GM23248 (cell line): Measurements from ENCODE around the gene FAM118A. TPM values are rescaled to one million over a fixed set of nuclear protein-coding genes. Genes with fewer than 3 reads are reported as not detected.

Experiments
- DNase-seq: peaks from one replicate; pipeline ENCODE4 v3.0.0-alpha.2; 2015
- H2AFZ ChIP-seq: fragments of 200-600 bp; sonication (generic); 2 replicates; pipeline ENCODE4 v1.6.1; 2016; ENCODE audit warnings: antibody characterized with exemption
- H3F3A ChIP-seq: fragments of 200-600 bp; sonication (generic); 2 replicates; pipeline ENCODE4 v1.6.1; 2016; ENCODE audit warnings: mild to moderate bottlenecking, antibody characterized with exemption, mixed run types; ENCODE audit not compliant: insufficient read depth
- H3K27ac ChIP-seq: fragments of 200-600 bp; sonication (generic); 2 replicates; pipeline ENCODE4 v1.5.1; 2016; ENCODE audit warnings: mild to moderate bottlenecking
- H3K27me3 ChIP-seq: fragments of 200-600 bp; sonication (generic); replicated peaks from 2 replicates; pipeline ENCODE4 v1.6.1; 2016; ENCODE audit warnings: mild to moderate bottlenecking; ENCODE audit not compliant: insufficient read depth
- H3K36me3 ChIP-seq: fragments of 200-600 bp; sonication (generic); 2 replicates; pipeline ENCODE4 v1.6.1; 2016; ENCODE audit warnings: low read depth, mild to moderate bottlenecking
- H3K4me1 ChIP-seq: fragments of 200-600 bp; sonication (generic); 2 replicates; pipeline ENCODE4 v1.6.1; 2016; ENCODE audit warnings: mild to moderate bottlenecking; ENCODE audit not compliant: insufficient read depth
- H3K4me2 ChIP-seq: fragments of 200-600 bp; sonication (generic); one replicate; pipeline ENCODE4 v1.6.1; 2016; ENCODE audit warnings: mild to moderate bottlenecking; ENCODE audit not compliant: unreplicated experiment
- H3K4me3 ChIP-seq: fragments of 200-600 bp; sonication (generic); 2 replicates; pipeline ENCODE4 v1.5.1; 2016; ENCODE audit warnings: mild to moderate bottlenecking
- H3K79me2 ChIP-seq: fragments of 200-600 bp; sonication (generic); 2 replicates; pipeline ENCODE4 v1.6.1; 2016; ENCODE audit warnings: mild to moderate bottlenecking; ENCODE audit not compliant: insufficient read depth
- H3K9ac ChIP-seq: fragments of 200-600 bp; sonication (generic); 2 replicates; pipeline ENCODE4 v1.6.1; 2016; ENCODE audit warnings: mild to moderate bottlenecking
- H3K9me2 ChIP-seq: fragments of 200-600 bp; sonication (generic); 2 replicates; pipeline ENCODE4 v1.6.1; 2016; ENCODE audit warnings: mixed run types, mild to moderate bottlenecking, moderate library complexity; ENCODE audit not compliant: insufficient read depth
- H3K9me3 ChIP-seq: fragments of 200-600 bp; sonication (generic); one replicate; pipeline ENCODE4 v1.6.1; 2017; ENCODE audit warnings: low read depth
- H4K20me1 ChIP-seq: fragments of 200-600 bp; sonication (generic); 2 replicates; pipeline ENCODE4 v1.6.0; 2016; ENCODE audit not compliant: insufficient read depth
- EZH2 ChIP-seq: fragments of 200-600 bp; sonication (generic); IDR thresholded peaks from 2 replicates; pipeline ENCODE4 v1.6.1; 2018; ENCODE audit warnings: antibody characterized with exemption, mild to moderate bottlenecking; ENCODE audit not compliant: insufficient read depth, poor library complexity, severe bottlenecking
- EZH2phosphoT487 ChIP-seq: fragments of 200-600 bp; sonication (generic); IDR thresholded peaks from 2 replicates; pipeline ENCODE4 v1.6.1; 2018; ENCODE audit warnings: antibody characterized with exemption, moderate library complexity, mild to moderate bottlenecking, low read depth; ENCODE audit not compliant: insufficient read depth
- whole genome bisulfite sequencing, 2 experiments: methylation state at CpG; one replicate each; pipeline ENCODE4 v1.1.6; 2015 to 2017; ENCODE audit warnings: low lambda C conversion rate in 2 of 2, low coverage in 1 of 2; ENCODE audit errors: missing lambda C conversion rate in 2 of 2; 5-methylcytosine and 5-hydroxymethylcytosine counted together
- in situ Hi-C: fragments of 300-500 bp; cut with MboI; formaldehyde crosslinking; loops from 2 replicates; pipeline ENCODE4 v1.15.0; 2020
- polyA plus RNA-seq: library from polyadenylated mRNA; unstranded; fragments of >200 nt; fragmentation: Nextera tagmentation; extraction: Ambion mirVana; gene quantifications from 2 replicates; pipeline ENCODE4 v1.2.1, GENCODE V29; 2016
- total RNA-seq: library from RNA; depleted of rRNA; stranded (reverse); fragments of >200 nt; shearing (Covaris generic); gene quantifications from 2 replicates; pipeline ENCODE4 v1.2.3, GENCODE V29; 2014

The FAM118A gene
- total and polyA plus RNA-seq, 2 experiments from 2014 or later: 8.5 to 11.1 TPM

- TF ChIP-seq EZH2 (no peak), EZH2phosphoT487 (no peak)
- Histone ChIP-seq H3K27ac (no peak overlapping the region), H3K27me3 (peaks cover 25% of the 10 kb centered on the region), H4K20me1 (no peaks in the 10 kb centered on the region), H3K4me3 (no peak overlapping the region), H3K36me3 (no peaks in the 10 kb centered on the region), H3K79me2 (no peaks in the 10 kb centered on the region), H3K9ac (no peak overlapping the region), H3K4me1 (peaks cover 5% of the 10 kb centered on the region), H3F3A (no peaks in the 10 kb centered on the region), H3K4me2 (no peak overlapping the region), H3K9me2 (no peaks in the 10 kb centered on the region), H2AFZ (no peak overlapping the region), H3K9me3 (no peaks in the 10 kb centered on the region)
- 87 to 92% methylated on average over 3 of the region's 3 CpGs for WGBS, 2 experiments
- in situ Hi-C loops: loop anchor here (10.0 kb wide), 1 partner anchor 144 kb away; no protein-coding TSS in a partner anchor
- no peak for DNase-seq
These were observed 29.1 kb upstream of the FAM118A start for GRCh38 chr22:45280587-45280980.

GRCh38 chr22:45281010-45281409, 28.7 kb upstream of the FAM118A start:
- Histone ChIP-seq H3K27me3 (peaks cover 30% of the 10 kb centered on the region), H3F3A (no peaks in the 10 kb centered on the region), H3K27ac (no peak overlapping the region), H3K9me3 (no peaks in the 10 kb centered on the region), H3K4me2 (no peak overlapping the region), H3K9ac (no peak overlapping the region), H3K4me3 (no peak overlapping the region), H3K36me3 (no peaks in the 10 kb centered on the region), H3K9me2 (no peaks in the 10 kb centered on the region), H2AFZ (no peak overlapping the region), H3K79me2 (no peaks in the 10 kb centered on the region), H4K20me1 (no peaks in the 10 kb centered on the region), H3K4me1 (peaks cover 5% of the 10 kb centered on the region)
- 30 to 34% methylated on average over 3 of the region's 3 CpGs for WGBS, 2 experiments
- DNase-seq: no peak
- TF ChIP-seq EZH2phosphoT487: no peak
- TF ChIP-seq EZH2: no peak
- in situ Hi-C loops: loop anchor here (10.0 kb wide), 1 partner anchor 144 kb away; no protein-coding TSS in a partner anchor

GRCh38 chr22:45284705-45285262, 24.9 kb upstream of the FAM118A start, which contains the start of gene UPK3A:
Gene UPK3A (plus strand): TSS chr22:45284949. CDS start chr22:45285014, 65 bp downstream.
- 13 to 14% methylated on average over 45 of the region's 46 CpGs for WGBS, 2 experiments
- peak; percentile 28 for DNase-seq
- H2AFZ ChIP-seq: no peak within 1 kb of the TSS
- in situ Hi-C loops: loop anchor here (10.0 kb wide), 1 partner anchor 140 kb away; no protein-coding TSS in a partner anchor
- H3K4me3 ChIP-seq: no peak within 1 kb of the TSS
- no peak within 1 kb of the TSS for H3K9ac ChIP-seq
- no peaks in the 10 kb centered on the region for H4K20me1 ChIP-seq
- peaks cover 39% of the 10 kb centered on the region for H3K27me3 ChIP-seq
- peaks cover 5% of the 10 kb centered on the region for H3K4me1 ChIP-seq
- no peaks in the 10 kb centered on the region for H3K36me3 ChIP-seq
- no peaks in the 10 kb centered on the region for H3K79me2 ChIP-seq
- no peaks in the 10 kb centered on the region for H3K9me3 ChIP-seq
- no peak within 1 kb of the TSS for H3K27ac ChIP-seq
- TF ChIP-seq EZH2phosphoT487 (no peak), EZH2 (no peak)
- peak within 1 kb of the TSS; percentile 17 for H3K4me2 ChIP-seq
- H3F3A ChIP-seq: no peaks in the 10 kb centered on the region
- H3K9me2 ChIP-seq: no peaks in the 10 kb centered on the region

DNA sequence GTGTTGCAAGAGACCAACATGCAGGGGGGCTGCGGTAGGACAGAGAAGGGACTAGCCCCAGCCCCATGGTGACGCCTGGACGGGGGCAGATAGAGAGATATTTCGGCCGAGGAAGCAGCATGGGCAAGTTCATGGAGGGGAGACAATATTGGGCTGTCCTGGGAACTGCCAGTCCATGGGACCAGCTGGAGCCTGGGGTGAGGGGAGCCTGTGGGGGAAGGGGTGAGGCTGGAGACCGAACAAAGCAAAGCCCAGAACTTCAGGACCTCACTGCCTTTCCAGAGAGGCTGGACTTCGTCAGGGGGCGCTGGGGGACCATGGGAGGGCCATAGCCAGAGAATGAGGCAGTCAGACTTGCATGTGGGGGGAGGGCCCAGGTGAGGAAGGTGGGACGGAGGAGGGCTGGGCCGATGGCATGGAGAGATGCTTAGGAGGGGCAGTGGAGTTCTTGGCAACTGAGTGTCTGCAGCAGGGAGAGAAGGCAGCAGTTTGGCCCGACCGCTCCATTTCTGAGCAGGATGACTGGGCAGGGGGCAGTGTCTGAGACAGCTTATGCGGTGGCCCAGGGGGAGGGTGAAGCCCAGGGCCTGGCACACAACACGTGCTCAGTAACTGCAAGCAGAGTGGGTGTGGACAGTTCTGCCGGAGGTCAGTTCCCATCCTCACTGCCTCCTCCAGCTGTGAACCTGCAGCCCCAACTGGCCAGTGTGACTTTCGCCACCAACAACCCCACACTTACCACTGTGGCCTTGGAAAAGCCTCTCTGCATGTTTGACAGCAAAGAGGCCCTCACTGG, 24.3 kb upstream of the FAM118A start:
- H2AFZ ChIP-seq: no peak overlapping the region

More for the DNA sequence above, 24.3 kb upstream of the FAM118A start:
- H3K9me3 ChIP-seq: no peaks in the 10 kb centered on the region
- H3K27ac ChIP-seq: no peak overlapping the region
- no peak for TF ChIP-seq EZH2
- no peak for TF ChIP-seq EZH2phosphoT487
- WGBS, 2 experiments: 52 to 54% methylated on average over 15 to 16 of the region's 16 CpGs
- H3K36me3 ChIP-seq: no peaks in the 10 kb centered on the region
- no peaks in the 10 kb centered on the region for H3K79me2 ChIP-seq
- no peaks in the 10 kb centered on the region for H3K4me1 ChIP-seq
- H3F3A ChIP-seq: no peaks in the 10 kb centered on the region
- no peak overlapping the region for H3K4me2 ChIP-seq
- DNase-seq: no peak
- no peaks in the 10 kb centered on the region for H3K9me2 ChIP-seq
- no peak overlapping the region for H3K9ac ChIP-seq
- in situ Hi-C loops: loop anchor here (10.0 kb wide), 1 partner anchor 139 kb away; no protein-coding TSS in a partner anchor
- no peak overlapping the region for H3K4me3 ChIP-seq
- peaks cover 39% of the 10 kb centered on the region for H3K27me3 ChIP-seq
- H4K20me1 ChIP-seq: no peaks in the 10 kb centered on the region
